GM10847 (cell line): ENCODE results near the gene ATP6V0E2.

Source experiments
- POLR2A ChIP-seq: IDR thresholded peaks from 2 replicates; pipeline ENCODE4 v1.6.1; 2011; ENCODE audit not compliant: insufficient read length; ENCODE audit errors: extremely low read depth

Gene ATP6V0E2

GRCh38 chr7:149866779-149867447 is 6.9 kb upstream of the ATP6V0E2 start:
- TF ChIP-seq POLR2A, result no peak

GRCh38 chr7:149867762-149868622 is 5.8 kb upstream of the ATP6V0E2 start:
- no peak for TF ChIP-seq POLR2A

GRCh38 chr7:149868623-149869290 is 5.0 kb upstream of the ATP6V0E2 start:
- no peak for TF ChIP-seq POLR2A

- no peak for TF ChIP-seq POLR2A
These were observed 4.5 kb upstream of the ATP6V0E2 start for GRCh38 chr7:149869291-149869650.

GRCh38 chr7:149869867-149870266 is 3.9 kb upstream of the ATP6V0E2 start:
- TF ChIP-seq POLR2A, result no peak

- no peak for TF ChIP-seq POLR2A
These were observed 3.5 kb upstream of the ATP6V0E2 start for GRCh38 chr7:149870274-149870673.

GRCh38 chr7:149870701-149871483 is 2.9 kb upstream of the ATP6V0E2 start:
- no peak for TF ChIP-seq POLR2A

GRCh38 chr7:149871576-149871975 is 2.2 kb upstream of the ATP6V0E2 start:
- TF ChIP-seq POLR2A, result no peak

GRCh38 chr7:149872419-149873073 is 1.2 kb upstream of the ATP6V0E2 start:
- no peak for TF ChIP-seq POLR2A

GRCh38 chr7:149873970-149874643 is 338 bp downstream of the ATP6V0E2 start:
- TF ChIP-seq POLR2A, result peak; percentile 61

- no peak for TF ChIP-seq POLR2A
These were observed 867 bp downstream of the ATP6V0E2 start for GRCh38 chr7:149874644-149875028.

- TF ChIP-seq POLR2A, result no peak
These were observed 1.6 kb downstream of the ATP6V0E2 start for GRCh38 chr7:149875396-149875795.

- TF ChIP-seq POLR2A, result no peak
These were observed 4.2 kb downstream of the ATP6V0E2 start for GRCh38 chr7:149877890-149878522.

GRCh38 chr7:149878523-149878921 is 4.8 kb downstream of the ATP6V0E2 start:
- no peak for TF ChIP-seq POLR2A
